Transverse colon (tissue), 4 donors: ENCODE measurements around the gene TFAP2E.

Experiments used
- POLR2AphosphoS5 ChIP-seq, 3 donors: sonication (generic); formaldehyde crosslinking; IDR thresholded peaks; one replicate each; pipeline ENCODE4 v1.6.1; 2016; ENCODE audit warnings: antibody characterized with exemption in 3 of 3
- TF ChIP-seq, protein P1 (sequence below), 5 experiments: fragments of 200-600 bp in 3 of 5; fragments of 450-650 bp in 2 of 5; sonication (generic) in 3 of 5; IDR thresholded peaks; 1 replicate in 2 of 5; 2 replicates in 3 of 5; pipeline ENCODE4 v1.5.1; 2016 to 2017; ENCODE audit warnings: antibody characterized with exemption in 5 of 5, inconsistent platforms in 3 of 5, mild to moderate bottlenecking in 2 of 5, moderate library complexity in 1 of 5

GRCh38 chr1:35559317-35559944 is 13.7 kb upstream of the TFAP2E start:
- TF ChIP-seq, protein P1, sequence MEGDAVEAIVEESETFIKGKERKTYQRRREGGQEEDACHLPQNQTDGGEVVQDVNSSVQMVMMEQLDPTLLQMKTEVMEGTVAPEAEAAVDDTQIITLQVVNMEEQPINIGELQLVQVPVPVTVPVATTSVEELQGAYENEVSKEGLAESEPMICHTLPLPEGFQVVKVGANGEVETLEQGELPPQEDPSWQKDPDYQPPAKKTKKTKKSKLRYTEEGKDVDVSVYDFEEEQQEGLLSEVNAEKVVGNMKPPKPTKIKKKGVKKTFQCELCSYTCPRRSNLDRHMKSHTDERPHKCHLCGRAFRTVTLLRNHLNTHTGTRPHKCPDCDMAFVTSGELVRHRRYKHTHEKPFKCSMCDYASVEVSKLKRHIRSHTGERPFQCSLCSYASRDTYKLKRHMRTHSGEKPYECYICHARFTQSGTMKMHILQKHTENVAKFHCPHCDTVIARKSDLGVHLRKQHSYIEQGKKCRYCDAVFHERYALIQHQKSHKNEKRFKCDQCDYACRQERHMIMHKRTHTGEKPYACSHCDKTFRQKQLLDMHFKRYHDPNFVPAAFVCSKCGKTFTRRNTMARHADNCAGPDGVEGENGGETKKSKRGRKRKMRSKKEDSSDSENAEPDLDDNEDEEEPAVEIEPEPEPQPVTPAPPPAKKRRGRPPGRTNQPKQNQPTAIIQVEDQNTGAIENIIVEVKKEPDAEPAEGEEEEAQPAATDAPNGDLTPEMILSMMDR (IDR thresholded peaks at IDR 0.05): no peak
- no peak for TF ChIP-seq POLR2AphosphoS5 (IDR thresholded peaks at IDR 0.05)
